BLaER1 treated with 17β-estradiol and CSF1 and Interleukin-3, amounts not matched to agents 10 nM and 100 nM (cell line): Measurements from ENCODE around the gene ATP2A3.

ENCODE experiments used
- H3K27ac ChIP-seq, 11 experiments: shearing (Covaris generic); formaldehyde crosslinking; 2 replicates each; pipeline ENCODE4 v1.8.1; 2022
- H3K27me3 ChIP-seq, 11 experiments: shearing (Covaris generic); formaldehyde crosslinking; 2 replicates each; pipeline ENCODE4 v1.8.1; 2022
- H3K36me3 ChIP-seq, 11 experiments: shearing (Covaris generic); formaldehyde crosslinking; 2 replicates each; pipeline ENCODE4 v1.8.1; 2022
- H3K4me1 ChIP-seq, 10 experiments: shearing (Covaris generic); formaldehyde crosslinking; 2 replicates each; pipeline ENCODE4 v1.8.1; 2022
- H3K4me2 ChIP-seq, 11 experiments: shearing (Covaris generic); formaldehyde crosslinking; 2 replicates each; pipeline ENCODE4 v1.8.1; 2022
- H3K4me3 ChIP-seq, 10 experiments: shearing (Covaris generic); formaldehyde crosslinking; 2 replicates each; pipeline ENCODE4 v1.8.1; 2022
- H3K9ac ChIP-seq, 11 experiments: shearing (Covaris generic); formaldehyde crosslinking; 2 replicates each; pipeline ENCODE4 v1.8.1; 2022
- H3K9me3 ChIP-seq, 11 experiments: shearing (Covaris generic); formaldehyde crosslinking; replicated peaks in 1 of 11; 2 replicates each; pipeline ENCODE4 v1.8.1; 2022
- H4K20me1 ChIP-seq, 11 experiments: shearing (Covaris generic); formaldehyde crosslinking; 2 replicates each; pipeline ENCODE4 v1.8.1; 2022
- Cebpa-rat ChIP-seq, 11 experiments: shearing (Covaris generic); IDR thresholded peaks; 2 replicates each; pipeline ENCODE4 v1.8.1; 2022

ATP2A3 gene

DNA sequence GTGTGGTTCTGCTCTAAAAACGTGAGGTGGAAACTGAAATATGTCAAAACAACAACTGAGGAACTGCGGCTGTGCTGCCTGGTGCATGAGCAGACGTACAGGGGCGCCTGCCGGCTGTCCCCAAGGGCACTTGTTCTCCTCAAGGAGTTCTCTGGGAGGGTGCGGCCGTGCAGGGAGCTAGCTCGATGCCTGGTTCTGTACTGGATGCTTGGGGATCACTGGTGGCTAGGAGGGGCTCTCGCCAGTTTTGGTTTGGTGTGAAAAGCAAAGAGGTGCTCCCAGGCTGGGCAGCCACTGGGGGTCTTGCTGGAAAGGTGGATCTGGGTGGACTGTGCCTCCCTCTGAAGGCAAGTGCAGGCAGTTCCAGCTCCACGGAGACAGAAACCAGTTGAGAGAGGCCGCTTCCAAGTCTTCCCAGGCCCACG is 41.9 kb upstream of the ATP2A3 start:
- H3K27ac ChIP-seq: peak overlapping the region in 3 of 11 experiments; percentile 5 to 48 (median 26); a peak in 3 of 22 replicates
- H3K4me1 ChIP-seq: peaks cover 56 to 84% (median 79%) of the 10 kb centered on the region in 10 experiments
- peaks cover 23 to 64% (median 40%) of the 10 kb centered on the region in 11 experiments; a peak in 20 of 22 replicates for H3K36me3 ChIP-seq
- peaks cover 18 to 69% (median 40%) of the 10 kb centered on the region in 11 experiments; a peak in 20 of 22 replicates for H4K20me1 ChIP-seq
- H3K27me3 ChIP-seq: no peaks in the 10 kb centered on the region; a peak in 1 of 22 replicates
- TF ChIP-seq Cebpa-rat (IDR thresholded peaks at IDR 0.05): no peak
- H3K9ac ChIP-seq: peak overlapping the region in 8 of 11 experiments; percentile 21 to 54 (median 44); a peak in 13 of 22 replicates
- peak overlapping the region; percentile 51 to 98 (median 85); a peak in 21 of 22 replicates for H3K4me2 ChIP-seq
- no peaks in the 10 kb centered on the region for H3K9me3 ChIP-seq
- H3K4me3 ChIP-seq: peak overlapping the region in 1 of 10 experiments; percentile 20; a peak in 1 of 20 replicates

DNA sequence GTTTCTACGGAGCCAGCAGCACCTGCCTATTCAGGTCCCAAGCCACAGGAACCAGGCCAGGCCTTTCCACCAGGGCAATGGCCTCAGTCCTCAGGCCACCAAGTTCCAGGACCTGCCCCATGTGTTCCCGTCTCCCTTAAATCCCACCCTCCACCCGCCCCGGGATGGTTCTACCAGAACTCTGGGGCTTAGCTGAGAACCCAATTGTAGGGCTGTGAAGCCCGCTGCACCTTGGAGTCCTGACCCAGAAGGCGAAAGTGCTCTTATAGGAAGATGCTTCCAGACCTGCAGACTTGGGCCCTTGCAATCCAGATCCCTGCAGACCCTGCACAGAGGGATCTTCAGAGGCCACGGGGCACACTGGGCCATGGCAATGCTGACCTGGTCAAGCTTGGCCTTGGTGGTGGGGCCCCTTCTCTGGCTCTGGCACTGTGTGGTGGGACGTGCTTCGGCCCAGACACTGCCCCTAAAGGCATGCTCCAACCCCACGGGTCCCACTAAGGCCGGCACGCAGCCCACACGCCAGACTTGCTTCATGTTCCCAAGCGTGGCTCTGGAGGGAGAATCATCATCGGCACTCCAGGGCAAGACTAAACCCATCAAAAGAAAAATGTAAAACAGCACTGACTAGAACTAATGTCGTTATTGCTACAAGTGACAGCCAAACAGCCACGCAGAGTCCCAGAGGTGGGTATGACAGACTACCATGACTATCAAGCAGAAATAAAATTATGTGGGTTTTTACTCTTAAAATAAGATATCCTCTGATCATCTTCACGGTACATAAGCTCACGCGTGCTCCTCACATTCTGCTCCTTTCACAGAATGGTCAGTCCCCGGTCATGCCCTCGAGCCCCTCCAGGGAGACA is 41.3 kb upstream of the ATP2A3 start:
- H3K4me2 ChIP-seq: peak overlapping the region; percentile 62 to 98 (median 85); a peak in 21 of 22 replicates
- H3K4me3 ChIP-seq: no peak overlapping the region
- TF ChIP-seq Cebpa-rat (IDR thresholded peaks at IDR 0.05): no peak
- peak overlapping the region in 8 of 11 experiments; percentile 21 to 57 (median 44); a peak in 12 of 22 replicates for H3K9ac ChIP-seq
- no peaks in the 10 kb centered on the region; a peak in 1 of 22 replicates for H3K27me3 ChIP-seq
- H4K20me1 ChIP-seq: peaks cover 18 to 64% (median 40%) of the 10 kb centered on the region in 11 experiments; a peak in 20 of 22 replicates
- peaks cover 56 to 84% (median 79%) of the 10 kb centered on the region in 10 experiments for H3K4me1 ChIP-seq
- H3K27ac ChIP-seq: peak overlapping the region in 1 of 11 experiments; percentile 5; a peak in 2 of 22 replicates
- no peaks in the 10 kb centered on the region for H3K9me3 ChIP-seq
- peaks cover 18 to 57% (median 35%) of the 10 kb centered on the region in 11 experiments; a peak in 20 of 22 replicates for H3K36me3 ChIP-seq

DNA sequence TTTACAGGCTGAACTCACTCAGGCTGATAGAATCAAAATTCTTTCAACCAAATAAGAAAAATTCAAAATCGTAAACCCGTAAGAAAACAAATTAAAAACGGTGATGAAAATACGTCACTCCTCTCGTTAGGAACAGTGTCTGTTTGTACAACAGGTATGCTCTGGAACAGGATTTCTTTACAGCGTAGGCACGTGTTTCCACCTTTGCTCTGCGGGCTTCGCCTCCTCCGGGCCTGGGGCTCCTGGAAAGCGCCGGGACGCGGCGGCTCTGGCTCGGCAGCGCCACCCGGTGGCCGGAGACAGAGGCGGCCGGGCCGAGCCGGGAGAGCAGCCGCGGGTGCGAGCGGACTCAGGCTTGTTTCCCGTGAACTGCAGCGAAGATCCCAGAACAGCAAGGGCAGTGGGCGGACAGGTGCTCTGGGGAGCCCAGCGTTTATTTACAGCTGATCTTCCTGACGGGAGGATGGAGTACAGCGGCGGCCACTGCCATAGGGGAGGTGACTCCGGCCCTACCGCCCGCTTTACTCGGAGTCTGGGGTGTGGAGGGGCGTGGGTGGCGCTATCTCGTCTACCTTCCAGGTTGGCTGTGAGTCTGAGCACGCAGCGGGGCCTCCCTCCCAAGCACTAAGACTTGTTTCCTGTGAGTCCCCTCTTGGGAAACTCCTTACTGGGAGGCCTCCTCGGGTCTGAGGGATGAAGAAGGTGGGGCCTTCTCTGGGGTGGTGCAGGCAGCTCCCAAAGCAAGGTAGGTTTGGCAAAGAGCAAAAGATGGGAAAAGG is 40.5 kb upstream of the ATP2A3 start:
- Histone ChIP-seq H3K9ac (peak overlapping the region in 6 of 11 experiments; percentile 18 to 57 (median 48); a peak in 10 of 22 replicates), H3K27me3 (no peaks in the 10 kb centered on the region; a peak in 1 of 22 replicates), H4K20me1 (peaks cover 16 to 60% (median 38%) of the 10 kb centered on the region in 11 experiments; a peak in 20 of 22 replicates), H3K4me2 (peak overlapping the region; percentile 34 to 98 (median 85)), H3K4me3 (no peak overlapping the region), H3K27ac (no peak overlapping the region), H3K9me3 (no peaks in the 10 kb centered on the region), H3K4me1 (peaks cover 56 to 81% (median 75%) of the 10 kb centered on the region in 10 experiments), H3K36me3 (peaks cover 14 to 49% (median 33%) of the 10 kb centered on the region in 11 experiments; a peak in 20 of 22 replicates)
- TF ChIP-seq Cebpa-rat (IDR thresholded peaks at IDR 0.05): no peak

DNA sequence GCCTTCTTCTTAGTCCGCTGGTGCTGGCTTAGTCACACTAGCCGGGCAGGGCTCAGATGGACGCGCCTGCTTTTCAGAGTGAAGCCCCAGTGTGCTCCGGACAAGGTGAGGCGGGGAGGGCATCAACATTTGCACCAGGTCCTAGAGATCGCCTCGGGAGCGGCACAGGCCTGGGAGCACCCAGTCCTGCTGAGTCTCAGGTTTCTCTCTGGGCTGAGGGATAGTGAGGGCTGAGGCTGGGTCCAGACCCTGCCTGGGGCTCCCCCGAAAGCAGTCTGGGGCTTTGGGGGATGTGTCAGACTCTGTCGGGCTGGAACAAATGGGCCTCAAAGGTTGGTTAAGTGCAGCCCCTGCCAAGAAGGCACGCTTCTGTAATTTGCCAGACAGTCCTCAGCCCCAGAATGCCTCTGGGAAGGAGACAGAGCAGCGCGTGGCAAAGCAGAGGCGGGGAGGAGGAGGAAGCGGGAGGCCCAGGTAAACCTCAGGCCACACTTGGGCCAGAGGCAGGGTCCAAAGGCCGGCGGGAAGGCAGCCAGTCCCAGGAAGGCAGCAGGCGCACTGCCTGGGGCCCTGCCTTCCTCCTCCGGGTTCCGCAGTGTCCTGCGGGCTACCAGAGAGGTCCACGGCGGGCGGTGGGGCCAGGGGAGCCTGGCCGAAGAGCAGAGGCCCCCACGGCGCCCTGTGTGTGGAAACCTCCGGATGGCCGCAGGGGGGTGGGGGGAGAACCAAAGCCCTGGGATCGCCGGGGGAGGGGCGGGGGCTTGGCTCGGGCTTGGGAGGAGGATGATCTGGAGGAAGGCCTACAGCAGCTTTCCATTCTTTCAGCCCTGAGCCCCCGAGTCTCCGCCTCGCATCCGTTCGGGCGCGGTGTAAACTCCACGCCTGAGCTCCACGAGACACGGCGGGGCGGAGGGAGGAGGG is 39.5 kb upstream of the ATP2A3 start:
- H3K9ac ChIP-seq: peak overlapping the region in 3 of 11 experiments; percentile 14 to 37 (median 31); a peak in 6 of 22 replicates
- H3K27me3 ChIP-seq: no peaks in the 10 kb centered on the region; a peak in 1 of 22 replicates
- H3K9me3 ChIP-seq: no peaks in the 10 kb centered on the region
- peaks cover 47 to 72% (median 66%) of the 10 kb centered on the region in 10 experiments for H3K4me1 ChIP-seq
- no peak overlapping the region for H3K4me3 ChIP-seq
- peaks cover 10 to 51% (median 33%) of the 10 kb centered on the region in 11 experiments; a peak in 20 of 22 replicates for H4K20me1 ChIP-seq
- H3K4me2 ChIP-seq: peak overlapping the region in 8 of 11 experiments; percentile 38 to 98 (median 89); a peak in 16 of 22 replicates
- no peak overlapping the region for H3K27ac ChIP-seq
- no peak for TF ChIP-seq Cebpa-rat (IDR thresholded peaks at IDR 0.05)
- peaks cover 5 to 39% (median 23%) of the 10 kb centered on the region in 11 experiments; a peak in 19 of 22 replicates for H3K36me3 ChIP-seq

DNA sequence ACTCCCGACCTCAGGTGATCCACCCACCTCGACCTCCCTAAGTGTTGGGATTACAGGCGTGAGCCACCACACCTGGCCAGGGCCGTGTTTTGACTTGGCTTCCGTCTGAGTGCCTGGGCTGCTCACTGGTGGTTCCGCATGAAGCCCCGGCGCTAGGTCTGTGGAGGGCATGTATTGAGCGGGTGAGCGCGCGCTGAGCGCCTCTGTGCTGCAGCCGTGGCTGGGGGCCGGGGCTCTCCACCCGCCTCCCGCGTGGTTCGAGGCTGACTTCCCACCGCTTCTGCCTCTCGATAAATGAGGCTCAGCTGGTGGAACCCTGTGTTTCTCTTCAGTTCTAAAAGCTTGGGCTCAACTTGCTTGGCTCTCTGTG is 38.9 kb upstream of the ATP2A3 start:
- no peak for TF ChIP-seq Cebpa-rat (IDR thresholded peaks at IDR 0.05)
- Histone ChIP-seq H3K9ac (peak overlapping the region in 2 of 11 experiments; percentile 14 to 31; a peak in 3 of 22 replicates), H4K20me1 (peaks cover 8 to 47% (median 33%) of the 10 kb centered on the region in 11 experiments; a peak in 20 of 22 replicates), H3K4me3 (no peak overlapping the region), H3K36me3 (peaks cover 5 to 33% (median 18%) of the 10 kb centered on the region in 11 experiments; a peak in 17 of 22 replicates), H3K27me3 (no peaks in the 10 kb centered on the region; a peak in 1 of 22 replicates), H3K27ac (no peak overlapping the region), H3K9me3 (peaks cover 0 to 6% (median 4%) of the 10 kb centered on the region in 11 experiments; a peak in 10 of 22 replicates), H3K4me1 (peaks cover 40 to 65% (median 59%) of the 10 kb centered on the region in 10 experiments), H3K4me2 (peak overlapping the region in 8 of 11 experiments; percentile 24 to 98 (median 70); a peak in 11 of 22 replicates)

DNA sequence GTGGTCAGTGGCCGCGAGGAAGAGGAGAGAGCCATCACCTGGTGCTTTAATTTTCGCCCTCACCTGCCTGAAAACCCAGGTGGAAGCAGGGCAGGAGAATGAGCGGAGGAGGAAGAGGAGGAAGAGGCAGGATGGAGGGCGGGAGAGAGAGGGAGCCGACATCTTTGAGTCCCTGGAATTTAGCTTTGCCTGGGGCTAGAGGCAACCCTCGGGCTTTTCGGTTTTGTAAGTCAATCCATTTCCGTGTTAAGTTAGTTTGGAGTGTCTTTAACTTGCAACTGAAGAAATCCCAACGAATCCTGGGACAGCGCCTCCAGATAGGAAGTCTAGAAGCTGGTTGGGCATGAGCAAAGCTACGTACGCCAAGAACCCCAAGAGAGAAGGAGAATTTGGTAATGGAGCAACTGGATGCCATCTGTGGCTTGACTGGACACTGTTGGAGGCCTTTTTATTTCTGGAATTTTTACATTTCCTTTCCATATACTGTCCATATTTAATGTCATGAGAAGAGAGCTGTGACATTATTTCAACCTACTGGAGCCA is 36.9 kb upstream of the ATP2A3 start:
- H3K36me3 ChIP-seq: peaks cover 0 to 13% (median 1%) of the 10 kb centered on the region in 11 experiments; a peak in 7 of 22 replicates
- peaks cover 20 to 45% (median 39%) of the 10 kb centered on the region in 10 experiments for H3K4me1 ChIP-seq
- no peak overlapping the region for H3K9ac ChIP-seq
- H4K20me1 ChIP-seq: peaks cover 0 to 28% (median 15%) of the 10 kb centered on the region in 11 experiments; a peak in 20 of 22 replicates
- no peak overlapping the region for H3K4me2 ChIP-seq
- no peak overlapping the region for H3K27ac ChIP-seq
- no peak overlapping the region for H3K4me3 ChIP-seq
- no peaks in the 10 kb centered on the region; a peak in 1 of 22 replicates for H3K27me3 ChIP-seq
- no peak for TF ChIP-seq Cebpa-rat (IDR thresholded peaks at IDR 0.05)
- peaks cover 6 to 19% (median 10%) of the 10 kb centered on the region in 11 experiments; a peak in 13 of 22 replicates for H3K9me3 ChIP-seq

DNA sequence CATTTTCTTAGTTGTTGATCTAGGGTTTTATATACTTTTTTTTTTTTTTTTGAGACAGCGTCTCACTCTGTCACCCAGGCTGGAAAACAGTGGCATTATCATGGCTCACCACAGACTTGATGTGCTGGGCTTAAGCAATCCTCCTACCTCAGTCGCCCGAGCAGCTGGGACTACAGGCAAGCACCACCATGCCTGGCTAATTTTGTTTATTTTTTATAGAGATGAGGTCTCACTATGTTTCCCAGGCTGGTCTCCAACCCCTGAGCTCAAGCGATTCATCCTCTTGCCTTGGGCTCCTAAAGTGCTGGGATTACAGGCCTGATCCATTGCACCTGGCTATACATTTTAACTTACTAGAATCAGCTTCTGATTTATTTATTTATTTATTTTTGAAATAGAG is 34.2 kb upstream of the ATP2A3 start:
- Histone ChIP-seq H3K36me3 (no peaks in the 10 kb centered on the region; a peak in 1 of 22 replicates), H3K9me3 (peaks cover 17 to 31% (median 24%) of the 10 kb centered on the region in 11 experiments), H3K9ac (no peak overlapping the region), H4K20me1 (peaks cover 0 to 7% (median 0%) of the 10 kb centered on the region in 11 experiments; a peak in 5 of 22 replicates), H3K4me3 (no peak overlapping the region), H3K27ac (no peak overlapping the region), H3K4me2 (no peak overlapping the region), H3K27me3 (no peaks in the 10 kb centered on the region), H3K4me1 (peaks cover 12 to 18% (median 15%) of the 10 kb centered on the region in 10 experiments)
- no peak for TF ChIP-seq Cebpa-rat (IDR thresholded peaks at IDR 0.05)
